ENCODE measurements around the gene ASCC3.
A peak's percentile ranks its signal among the peaks of the same experiment; 100 is the strongest.

Gene ASCC3

GRCh38 chr6:100462706-100463629 is 418.2 kb downstream of the ASCC3 start:
- DNase-seq (ENCODE audit: low read depth): no peak
- no peak overlapping the region for H3K4me3 ChIP-seq (ENCODE audit: low read length)
- no peak for TF ChIP-seq CTCF (conservative IDR thresholded peaks at IDR 0.05; ENCODE audit: low read depth, low read length)

GRCh38 chr6:100461917-100462705 is 419.0 kb downstream of the ASCC3 start:
- H3K4me3 ChIP-seq (ENCODE audit: low read length): no peak overlapping the region
- TF ChIP-seq CTCF (conservative IDR thresholded peaks at IDR 0.05; ENCODE audit: low read depth, low read length): no peak
- DNase-seq (ENCODE audit: low read depth): no peak

- no peak for DNase-seq (ENCODE audit: low read depth)
- H3K4me3 ChIP-seq (ENCODE audit: low read length): no peak overlapping the region
- TF ChIP-seq CTCF (conservative IDR thresholded peaks at IDR 0.05; ENCODE audit: low read depth, low read length): no peak
These were observed 419.7 kb downstream of the ASCC3 start for GRCh38 chr6:100461278-100461916.

GRCh38 chr6:100460650-100461204 is 420.4 kb downstream of the ASCC3 start:
- no peak for DNase-seq (ENCODE audit: low read depth)
- no peak overlapping the region for H3K4me3 ChIP-seq (ENCODE audit: low read length)
- TF ChIP-seq CTCF (conservative IDR thresholded peaks at IDR 0.05; ENCODE audit: low read depth, low read length): peak; percentile 51

GRCh38 chr6:100459592-100460184 is 421.4 kb downstream of the ASCC3 start:
- DNase-seq (ENCODE audit: low read depth): no peak
- TF ChIP-seq CTCF (conservative IDR thresholded peaks at IDR 0.05; ENCODE audit: low read depth, low read length): no peak
- no peak overlapping the region for H3K4me3 ChIP-seq (ENCODE audit: low read length)

GRCh38 chr6:100458841-100459591 is 422.1 kb downstream of the ASCC3 start:
- TF ChIP-seq CTCF (conservative IDR thresholded peaks at IDR 0.05; ENCODE audit: low read depth, low read length): no peak
- DNase-seq (ENCODE audit: low read depth): no peak
- no peak overlapping the region for H3K4me3 ChIP-seq (ENCODE audit: low read length)
